NCI-H524 treated with DMSO at 0.1 percent for 48 hours (cell line): ENCODE measurements around the gene GARIN5A.

ENCODE experiments used
- DNase-seq: peaks from one replicate; lab custom pipeline; 2025; lab: John Stamatoyannopoulos, UW

GARIN5A gene

DNA sequence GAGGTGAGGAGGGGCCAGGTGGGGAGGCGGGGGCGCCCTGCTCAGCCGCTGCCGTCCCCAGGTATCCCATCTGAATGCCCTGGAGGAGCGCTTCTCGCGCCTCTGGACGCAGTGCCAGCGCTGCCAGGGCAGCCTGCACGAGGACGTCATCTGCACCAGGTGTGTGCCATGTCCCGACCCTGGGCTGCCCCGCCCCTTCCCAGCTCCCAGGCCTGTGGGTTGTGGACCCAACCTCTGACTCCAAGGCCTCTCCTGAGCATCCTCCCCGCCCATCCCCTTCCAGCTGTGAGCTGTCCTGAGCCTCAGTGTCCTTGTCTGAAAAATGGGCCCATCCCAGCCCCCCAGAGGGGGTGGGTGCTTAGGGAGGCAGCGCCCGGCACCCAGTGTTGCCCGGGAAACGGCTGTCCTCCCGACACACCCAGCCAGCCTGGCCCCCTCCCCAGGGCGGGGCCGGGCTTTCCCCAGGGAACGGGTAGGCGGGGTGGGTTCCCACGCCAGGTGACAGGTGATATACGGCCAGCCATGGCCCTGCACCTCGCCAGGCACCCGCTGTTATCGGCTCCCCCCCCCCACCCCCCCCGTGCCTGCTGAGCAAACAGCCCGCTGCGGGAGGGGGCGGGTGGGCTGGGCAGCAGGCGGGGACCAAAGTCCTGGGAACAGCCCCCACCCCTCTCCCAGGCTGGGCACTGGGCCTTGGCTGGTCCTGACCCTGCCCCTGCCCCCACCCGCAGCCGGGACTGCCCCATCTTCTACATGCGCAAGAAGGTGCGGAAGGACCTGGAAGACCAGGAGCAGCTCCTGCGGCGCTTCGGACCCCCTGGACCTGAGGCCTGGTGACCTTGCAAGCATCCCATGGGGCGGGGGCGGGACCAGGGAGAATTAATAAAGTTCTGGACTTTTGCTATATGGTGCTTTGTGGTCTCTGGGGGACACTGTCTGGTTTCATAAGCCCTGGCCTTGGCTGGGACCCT lies 59.3 kb downstream of the GARIN5A start:
- no peak for DNase-seq
